GM12801 (cell line): ENCODE data around the gene PDE10A.

Experiments used
- TF ChIP-seq, protein P1 (sequence below): IDR thresholded peaks from one replicate; pipeline ENCODE4 v1.5.1; 2011; ENCODE audit warnings: control low read depth; ENCODE audit not compliant: insufficient read length; ENCODE audit errors: extremely low read depth

Gene PDE10A

GRCh38 chr6:165677091-165677490, 14.1 kb upstream of the PDE10A start:
- TF ChIP-seq, protein P1, sequence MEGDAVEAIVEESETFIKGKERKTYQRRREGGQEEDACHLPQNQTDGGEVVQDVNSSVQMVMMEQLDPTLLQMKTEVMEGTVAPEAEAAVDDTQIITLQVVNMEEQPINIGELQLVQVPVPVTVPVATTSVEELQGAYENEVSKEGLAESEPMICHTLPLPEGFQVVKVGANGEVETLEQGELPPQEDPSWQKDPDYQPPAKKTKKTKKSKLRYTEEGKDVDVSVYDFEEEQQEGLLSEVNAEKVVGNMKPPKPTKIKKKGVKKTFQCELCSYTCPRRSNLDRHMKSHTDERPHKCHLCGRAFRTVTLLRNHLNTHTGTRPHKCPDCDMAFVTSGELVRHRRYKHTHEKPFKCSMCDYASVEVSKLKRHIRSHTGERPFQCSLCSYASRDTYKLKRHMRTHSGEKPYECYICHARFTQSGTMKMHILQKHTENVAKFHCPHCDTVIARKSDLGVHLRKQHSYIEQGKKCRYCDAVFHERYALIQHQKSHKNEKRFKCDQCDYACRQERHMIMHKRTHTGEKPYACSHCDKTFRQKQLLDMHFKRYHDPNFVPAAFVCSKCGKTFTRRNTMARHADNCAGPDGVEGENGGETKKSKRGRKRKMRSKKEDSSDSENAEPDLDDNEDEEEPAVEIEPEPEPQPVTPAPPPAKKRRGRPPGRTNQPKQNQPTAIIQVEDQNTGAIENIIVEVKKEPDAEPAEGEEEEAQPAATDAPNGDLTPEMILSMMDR: no peak

DNA sequence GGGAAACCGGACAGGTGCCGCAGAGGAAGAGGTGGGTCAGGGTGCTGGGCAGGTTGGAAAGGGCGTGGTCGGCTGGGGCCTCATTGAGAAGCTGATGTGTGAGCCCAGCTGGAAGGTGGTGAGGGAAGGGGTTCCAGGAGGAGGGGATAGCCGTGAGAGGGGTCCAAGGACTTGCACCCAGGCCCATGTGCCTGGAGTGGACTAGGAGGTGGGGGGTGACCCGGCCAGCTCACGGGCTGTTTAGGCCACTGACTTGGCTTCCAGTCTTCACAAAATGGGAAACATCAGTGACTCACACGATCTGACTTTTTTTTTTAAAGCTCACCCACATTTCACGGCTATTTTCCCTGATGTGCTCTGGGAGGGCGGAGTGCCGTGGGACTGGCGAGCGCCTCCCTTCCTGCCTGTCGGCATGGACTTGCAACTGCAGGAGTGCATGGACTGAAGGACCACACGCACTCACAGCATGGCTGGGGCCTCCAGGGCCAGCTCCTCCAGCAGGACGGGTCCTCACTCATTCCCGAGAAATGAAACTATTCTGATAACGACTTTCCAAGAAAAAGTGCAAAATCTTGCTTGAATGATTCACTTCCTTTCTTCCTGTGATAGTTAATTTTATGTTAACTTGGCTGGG, 13.5 kb upstream of the PDE10A start:
- TF ChIP-seq, protein P1: no peak

- TF ChIP-seq, protein P1: no peak
Observed at GRCh38 chr6:165675120-165675519, 12.1 kb upstream of the PDE10A start.

GRCh38 chr6:165674155-165675029, 11.4 kb upstream of the PDE10A start:
- TF ChIP-seq, protein P1: no peak

- TF ChIP-seq, protein P1: no peak
Observed at GRCh38 chr6:165671222-165671768, 8.3 kb upstream of the PDE10A start.

GRCh38 chr6:165668951-165669350, 5.9 kb upstream of the PDE10A start:
- TF ChIP-seq, protein P1: no peak

GRCh38 chr6:165665384-165665672, 2.3 kb upstream of the PDE10A start:
- TF ChIP-seq, protein P1: no peak
